Right lung (tissue), 5 donors: ENCODE results near the gene STAC2. TPM values are rescaled to one million over a fixed set of nuclear protein-coding genes. Genes with fewer than 3 reads are reported as not detected.
A peak's percentile ranks its signal among the peaks of the same experiment; 100 is the strongest.
"Not testable (repeated sequence)": the region's sequence is repeated elsewhere in the genome, so short reads cannot be mapped to it uniquely, and the experiment has no call there.

Experiments used
- DNase-seq, 2 donors: peaks; one replicate each; pipeline ENCODE4 v3.0.0-alpha.2; 2013
- polyA plus RNA-seq, 5 donors: library from polyadenylated mRNA; unstranded; fragments of 120-200 nt; gene quantifications; one replicate each; pipeline versions ENCODE4 v1.2.1 to v1.2.3, GENCODE V29; 2013; ENCODE audit warnings: inconsistent platforms in 1 of 5, low replicate concordance in 1 of 5; ENCODE audit not compliant: insufficient read length in 5 of 5, insufficient read depth in 1 of 5

STAC2 gene
- polyA plus RNA-seq, 5 donors: 0.18 to 0.29 (median 0.22) TPM

- no peak for DNase-seq
These were observed 38.5 kb downstream of the STAC2 start for GRCh38 chr17:39187152-39187830.

DNA sequence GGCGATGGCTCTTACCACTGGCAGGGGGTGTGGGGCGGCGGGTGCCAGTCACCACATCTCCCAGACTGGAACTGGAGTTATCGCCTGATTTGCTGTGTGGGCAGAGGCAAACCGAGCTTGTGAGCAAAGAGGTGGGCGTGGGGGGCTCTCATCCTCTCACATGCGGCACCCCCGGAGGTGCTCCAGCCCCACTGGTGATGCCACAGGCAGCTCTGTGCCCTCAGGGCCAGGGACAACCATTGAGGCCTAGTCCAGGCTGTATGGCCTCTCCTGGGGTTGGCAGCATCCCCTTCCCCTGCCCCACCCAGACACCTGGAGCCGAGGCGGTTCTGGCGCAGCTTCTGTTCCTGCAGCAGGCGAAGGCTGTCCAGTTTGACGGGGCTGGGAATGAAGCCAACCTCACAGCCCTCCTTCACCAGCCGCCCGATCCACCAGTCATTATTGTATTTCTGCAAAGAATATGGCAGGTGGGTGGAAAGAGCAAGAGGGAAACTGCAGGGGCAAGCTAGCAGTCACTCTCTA lies 39.2 kb downstream of the STAC2 start:
- no peak for DNase-seq

DNA sequence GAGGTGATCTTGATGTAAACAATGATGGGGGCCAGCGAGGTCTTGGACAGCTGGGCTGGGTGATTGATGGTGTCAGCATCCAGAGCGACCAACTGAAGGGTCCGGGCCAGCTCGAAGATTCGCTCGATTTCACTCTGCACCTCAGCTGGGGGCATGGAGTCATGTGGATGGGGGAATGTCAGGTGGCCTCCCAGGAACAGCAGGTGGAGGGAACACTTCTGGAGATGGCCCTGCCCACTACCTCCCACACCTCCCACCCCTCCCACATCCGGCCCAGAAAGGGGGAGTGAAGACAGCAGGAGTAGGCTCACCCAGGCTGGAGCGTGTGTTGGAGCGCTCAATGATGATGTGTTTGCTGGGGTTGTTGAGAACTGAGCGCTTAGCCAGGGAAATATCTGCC lies 42.0 kb downstream of the STAC2 start:
- no peak for DNase-seq

DNA sequence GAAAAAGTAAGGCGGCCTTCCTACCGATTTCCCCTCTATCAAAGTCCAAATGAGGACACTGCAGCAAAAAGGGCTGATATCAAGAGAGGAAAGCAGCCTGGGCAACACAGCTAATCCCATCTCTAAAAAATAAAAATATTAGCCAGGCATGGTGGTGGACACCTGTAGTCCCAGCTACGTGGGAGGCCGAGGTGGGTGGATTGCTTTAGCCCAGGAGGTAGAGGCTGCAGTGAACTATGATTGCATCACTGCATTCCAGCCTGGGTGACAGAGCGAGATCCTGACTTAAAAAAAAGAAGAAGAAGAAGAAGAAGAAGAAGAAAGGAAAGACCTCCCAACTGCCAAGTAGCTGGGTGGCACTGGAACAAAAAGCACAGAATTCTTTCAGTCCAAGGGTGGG lies 42.7 kb downstream of the STAC2 start:
- DNase-seq: no peak

DNA sequence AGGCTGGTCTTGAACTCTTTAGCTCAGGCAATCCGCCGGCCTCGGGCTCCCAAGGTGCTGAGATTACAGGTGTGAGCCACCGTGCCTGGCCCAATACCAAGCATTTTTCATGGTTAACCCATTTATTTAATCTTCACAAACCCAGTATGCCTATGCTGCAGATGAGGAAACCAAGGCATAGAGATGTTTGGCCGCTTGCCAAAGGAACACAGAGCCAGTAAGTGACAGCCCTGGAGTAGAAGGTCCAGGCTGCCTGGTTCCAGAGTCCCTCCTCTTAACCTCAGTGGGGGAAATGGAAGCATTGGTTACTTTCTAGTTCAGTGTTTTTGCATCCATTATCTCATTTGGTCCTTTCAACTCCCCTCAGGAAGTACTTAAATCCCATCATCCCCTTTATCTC lies 44.4 kb downstream of the STAC2 start:
- DNase-seq: no peak

DNA sequence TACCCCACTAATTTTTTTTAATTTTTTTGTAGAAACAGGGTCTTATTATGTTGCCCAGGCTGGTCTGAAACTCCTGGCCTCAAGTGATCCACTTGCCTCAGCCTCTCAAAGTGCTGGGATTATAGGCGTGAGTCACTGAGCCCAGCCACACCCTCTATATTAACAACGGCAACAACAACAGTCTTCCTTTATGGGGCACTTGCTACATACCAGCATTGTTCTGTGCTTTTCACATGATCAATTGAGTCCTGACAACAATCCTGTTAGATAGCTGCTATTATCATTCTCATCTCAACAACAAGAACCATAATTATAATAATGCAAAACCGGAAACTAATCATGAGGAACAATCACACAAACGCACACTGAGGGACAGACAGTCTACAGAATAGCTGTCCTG lies 47.2 kb downstream of the STAC2 start:
- no peak for DNase-seq

- DNase-seq: no peak
These were observed 48.5 kb downstream of the STAC2 start for GRCh38 chr17:39177256-39177655.

DNA sequence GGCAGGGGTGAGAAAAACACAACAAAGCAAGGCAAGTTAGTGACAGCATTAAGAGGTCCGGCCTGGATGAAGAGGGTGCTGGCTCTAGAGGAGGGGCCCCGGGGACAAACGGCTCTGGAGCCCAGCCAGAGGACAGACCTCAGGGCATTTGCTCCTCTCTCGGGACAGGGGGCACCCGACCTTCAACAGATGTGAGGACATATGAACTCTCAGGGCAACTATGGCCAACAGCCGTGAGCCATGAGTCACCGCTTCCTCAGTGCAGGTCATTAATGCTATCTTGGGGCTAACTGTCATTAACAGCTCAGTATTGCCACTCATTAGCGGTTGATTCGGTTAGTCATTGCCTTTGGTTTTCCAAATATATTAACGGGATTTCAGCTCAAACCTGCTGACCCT lies 50.1 kb downstream of the STAC2 start:
- no peak for DNase-seq

DNA sequence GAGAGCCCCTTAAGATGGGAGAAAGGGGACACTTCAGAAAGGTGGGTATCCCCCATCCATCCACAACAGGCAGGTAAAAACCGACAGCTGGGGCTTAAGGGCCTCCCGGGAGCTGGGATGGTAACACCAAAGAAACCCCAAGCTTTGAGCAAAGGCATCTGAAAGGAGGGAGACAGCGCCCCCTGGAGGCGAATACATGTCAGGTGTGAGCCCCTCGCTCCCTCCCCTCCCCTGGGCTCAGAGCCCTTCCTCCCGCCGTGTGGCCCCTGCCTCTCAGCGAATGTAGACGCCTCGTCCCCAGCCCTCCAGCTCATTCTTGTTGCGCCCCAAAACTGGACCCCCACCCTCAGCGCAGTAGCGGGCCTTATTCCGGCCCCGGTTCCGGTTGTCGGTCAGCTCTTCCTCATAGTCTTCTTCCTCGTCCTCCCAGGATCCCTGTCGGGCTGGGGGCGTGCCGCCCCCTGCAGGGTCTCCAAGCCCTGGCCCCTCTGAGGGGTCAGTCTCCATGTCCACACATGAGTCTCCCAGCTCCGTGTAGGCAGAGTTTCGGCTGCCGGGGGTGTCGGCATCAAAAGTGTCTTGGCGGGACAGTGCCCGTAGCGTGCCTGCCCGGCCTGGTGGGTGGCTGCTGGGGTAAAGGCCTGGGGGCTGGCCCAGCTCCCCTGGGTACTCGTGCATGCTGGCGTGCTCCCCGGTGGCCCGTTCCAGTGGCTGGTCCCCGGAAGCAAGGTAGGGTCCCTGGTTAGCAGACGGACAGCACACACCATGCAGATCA lies 50.6 kb downstream of the STAC2 start:
- peak; percentile 46 to 66 for DNase-seq

GRCh38 chr17:39173526-39174274 lies 52.0 kb downstream of the STAC2 start:
- DNase-seq: no peak

GRCh38 chr17:39173080-39173479 lies 52.7 kb downstream of the STAC2 start:
- no peak for DNase-seq

GRCh38 chr17:39171933-39172332 lies 53.8 kb downstream of the STAC2 start:
- DNase-seq: no peak

- DNase-seq: no peak
These were observed 55.2 kb downstream of the STAC2 start for GRCh38 chr17:39170558-39170957.

GRCh38 chr17:39170109-39170508 lies 55.6 kb downstream of the STAC2 start:
- DNase-seq: no peak

GRCh38 chr17:39169518-39169917 lies 56.2 kb downstream of the STAC2 start:
- no peak for DNase-seq

- DNase-seq: no peak
These were observed 56.6 kb downstream of the STAC2 start for GRCh38 chr17:39169101-39169500.

DNA sequence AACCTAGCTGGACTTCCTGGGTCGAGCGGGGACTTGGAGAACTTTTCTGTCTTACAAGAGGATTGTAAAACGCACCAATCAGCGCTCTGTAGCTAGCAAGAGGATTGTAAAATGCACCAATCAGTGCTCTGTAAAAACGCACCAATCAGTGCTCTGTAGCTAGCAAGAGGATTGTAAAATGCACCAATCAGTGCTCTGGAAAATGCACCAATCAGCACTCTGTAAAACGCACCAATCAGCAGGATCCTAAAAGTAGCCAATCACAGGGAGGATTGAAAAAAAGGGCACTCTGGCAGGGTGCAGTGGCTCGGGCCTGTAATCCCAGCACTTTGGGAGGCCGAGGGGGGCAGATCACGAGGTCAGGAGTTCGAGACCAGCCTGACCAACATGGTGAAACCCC lies 57.2 kb downstream of the STAC2 start:
- DNase-seq: not testable (repeated sequence)

DNA sequence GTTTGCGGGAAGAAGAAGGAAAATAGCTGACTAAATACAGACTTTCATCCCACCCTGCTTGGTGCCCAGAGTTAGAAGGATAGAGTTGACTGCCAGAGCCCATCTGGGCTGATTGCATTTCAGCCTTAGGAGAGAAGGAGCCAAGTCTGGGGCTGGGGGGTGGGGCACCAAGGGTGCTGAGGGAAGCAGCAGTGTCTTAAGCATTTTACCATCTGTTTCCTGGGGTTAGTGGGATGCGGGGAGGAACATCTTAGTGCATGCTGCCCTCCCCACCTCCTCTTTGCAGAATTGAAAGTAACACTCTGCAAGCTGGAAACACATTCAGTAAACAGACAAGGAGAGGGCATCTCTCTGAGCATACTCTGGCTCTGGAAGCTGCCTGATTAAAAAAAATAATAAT lies 58.3 kb downstream of the STAC2 start:
- DNase-seq: peak; percentile 25 to 39

DNA sequence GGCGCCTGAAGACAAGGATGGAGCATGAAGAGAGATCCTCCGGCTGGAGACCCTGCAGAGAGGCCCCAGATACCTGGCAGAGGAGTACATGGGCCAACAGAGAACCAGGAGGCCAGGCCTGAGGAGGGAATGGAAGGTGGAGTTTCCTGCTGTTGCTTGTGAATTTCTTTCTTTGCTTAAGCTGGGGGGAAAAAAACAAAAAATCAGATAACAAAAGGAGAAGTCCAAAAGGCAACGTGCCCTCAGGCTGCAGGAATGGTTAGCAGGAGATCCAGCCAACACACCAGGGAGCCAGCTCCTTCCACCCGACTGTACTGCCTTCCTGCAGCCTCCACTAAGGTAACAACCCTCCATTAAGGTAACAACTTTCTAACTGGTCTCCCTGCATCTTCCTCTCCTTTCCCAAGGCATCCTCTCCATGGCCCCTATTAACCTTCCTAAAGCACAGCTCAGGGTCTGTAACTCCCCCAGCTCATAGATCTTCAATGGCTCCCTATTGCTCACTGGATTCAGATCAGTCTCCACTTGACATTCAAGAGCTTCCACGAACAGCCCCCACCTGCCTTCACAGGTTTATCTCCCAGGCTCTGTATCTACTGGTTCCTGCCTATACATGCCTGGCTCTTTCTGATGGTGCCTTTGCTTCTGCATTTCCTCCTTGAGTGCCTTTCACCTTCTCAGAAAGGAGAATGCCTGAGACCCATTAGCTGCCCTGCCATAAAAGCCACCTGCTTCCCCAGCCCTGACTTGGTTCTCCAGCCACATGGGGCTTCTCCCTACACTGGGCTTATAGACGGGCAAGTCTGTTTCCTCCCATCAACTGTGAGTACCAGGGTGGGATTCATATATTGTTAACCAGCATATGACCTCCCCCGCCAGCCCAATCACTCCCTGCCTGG lies 59.1 kb downstream of the STAC2 start:
- DNase-seq: no peak

DNA sequence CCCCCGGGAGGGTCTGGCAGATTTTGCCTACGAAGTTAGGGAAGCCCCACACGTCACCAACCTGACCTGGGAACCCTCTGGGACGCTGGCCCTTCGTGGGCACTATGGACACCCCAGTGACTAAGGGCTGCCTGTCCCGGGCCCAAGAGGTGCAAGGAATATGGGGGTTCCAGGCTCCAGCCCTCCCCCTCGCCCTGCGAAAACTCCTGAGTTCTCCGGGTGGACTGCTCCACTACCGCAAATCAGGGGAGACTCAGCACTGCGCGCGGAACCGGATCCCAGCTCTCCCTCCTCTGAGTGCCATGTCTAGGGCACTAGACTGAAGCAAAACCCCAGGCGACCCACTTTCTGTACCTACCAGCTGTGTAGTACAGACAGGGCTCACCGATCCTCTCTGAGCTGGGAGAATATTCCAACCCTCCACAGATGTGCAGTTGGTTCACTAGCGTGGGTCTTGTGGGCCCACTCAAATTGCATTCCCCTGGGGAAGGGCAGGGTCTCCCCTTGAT lies 59.9 kb downstream of the STAC2 start, which contains the start of gene ARL5C:
ARL5C (minus strand) TSS at position 321 of the 509 bp plus-strand sequence. CDS start 401 bp downstream, outside the sequence.
- DNase-seq: no peak
